C4-2B (cell line): Measurements from ENCODE around the gene SPRED2.

Experiments
- ZFX ChIP-seq: fragments of 450-650 bp; IDR thresholded peaks from 2 replicates; pipeline ENCODE4 v1.6.1; 2017
- TF ChIP-seq, protein P1 (sequence below): fragments of 450-650 bp; conservative IDR thresholded peaks from 2 replicates; pipeline ENCODE4 v1.5.1; 2017; ENCODE audit warnings: mild to moderate bottlenecking

DNA sequence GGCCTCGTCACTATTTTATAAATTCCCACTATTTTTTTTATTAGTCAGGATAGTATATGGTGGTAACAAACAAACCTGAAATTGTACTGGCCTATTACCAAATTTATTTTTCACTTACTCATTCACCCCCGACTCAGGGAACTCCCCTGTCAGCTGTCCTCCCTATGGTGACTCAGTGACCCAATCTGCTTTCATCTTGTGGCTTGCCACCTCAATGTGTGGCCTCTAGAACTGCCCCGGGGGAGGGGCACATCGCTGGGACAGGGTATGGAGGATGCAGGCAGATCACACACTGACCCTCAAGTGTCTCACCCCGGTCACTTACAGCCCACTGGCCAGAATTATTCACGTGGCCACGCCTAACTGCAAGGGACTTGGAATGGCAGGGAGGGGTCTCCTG lies 133.2 kb downstream of the SPRED2 start:
- TF ChIP-seq, protein P1, sequence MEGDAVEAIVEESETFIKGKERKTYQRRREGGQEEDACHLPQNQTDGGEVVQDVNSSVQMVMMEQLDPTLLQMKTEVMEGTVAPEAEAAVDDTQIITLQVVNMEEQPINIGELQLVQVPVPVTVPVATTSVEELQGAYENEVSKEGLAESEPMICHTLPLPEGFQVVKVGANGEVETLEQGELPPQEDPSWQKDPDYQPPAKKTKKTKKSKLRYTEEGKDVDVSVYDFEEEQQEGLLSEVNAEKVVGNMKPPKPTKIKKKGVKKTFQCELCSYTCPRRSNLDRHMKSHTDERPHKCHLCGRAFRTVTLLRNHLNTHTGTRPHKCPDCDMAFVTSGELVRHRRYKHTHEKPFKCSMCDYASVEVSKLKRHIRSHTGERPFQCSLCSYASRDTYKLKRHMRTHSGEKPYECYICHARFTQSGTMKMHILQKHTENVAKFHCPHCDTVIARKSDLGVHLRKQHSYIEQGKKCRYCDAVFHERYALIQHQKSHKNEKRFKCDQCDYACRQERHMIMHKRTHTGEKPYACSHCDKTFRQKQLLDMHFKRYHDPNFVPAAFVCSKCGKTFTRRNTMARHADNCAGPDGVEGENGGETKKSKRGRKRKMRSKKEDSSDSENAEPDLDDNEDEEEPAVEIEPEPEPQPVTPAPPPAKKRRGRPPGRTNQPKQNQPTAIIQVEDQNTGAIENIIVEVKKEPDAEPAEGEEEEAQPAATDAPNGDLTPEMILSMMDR: no peak
- TF ChIP-seq ZFX: no peak
